GM19099 (cell line): ENCODE data around the gene NRL.
A peak's percentile ranks its signal among the peaks of the same experiment; 100 is the strongest.

Source experiments
- POLR2A ChIP-seq: IDR thresholded peaks from 3 replicates; pipeline ENCODE4 v1.6.1; 2011; ENCODE audit warnings: low read depth; ENCODE audit not compliant: insufficient read length; ENCODE audit errors: extremely low read depth

The NRL gene

GRCh38 chr14:24114532-24115421 lies at the start of gene NRL, which contains the start of gene DCAF11:
NRL (minus strand) TSS chr14:24114949; CDS start chr14:24082848, 32,101 bp downstream.
DCAF11 (plus strand) TSS chr14:24114777; CDS start chr14:24115595, 818 bp downstream.
- peak; percentile 53 for TF ChIP-seq POLR2A

- TF ChIP-seq POLR2A, result no peak
These were observed 47.3 kb upstream of the NRL start for GRCh38 chr14:24162093-24162492.

GRCh38 chr14:24160850-24161804 lies 46.4 kb upstream of the NRL start, which contains the start of gene IRF9:
IRF9 (plus strand) TSS chr14:24161265; CDS start chr14:24162145, 880 bp downstream.
- TF ChIP-seq POLR2A, result peak; percentile 97

GRCh38 chr14:24160499-24160849 lies 45.7 kb upstream of the NRL start:
- no peak for TF ChIP-seq POLR2A

- no peak for TF ChIP-seq POLR2A
These were observed 45.2 kb upstream of the NRL start for GRCh38 chr14:24159777-24160498.

- TF ChIP-seq POLR2A, result no peak
These were observed 42.6 kb upstream of the NRL start for GRCh38 chr14:24157331-24157730.

GRCh38 chr14:24156840-24157239 lies 42.1 kb upstream of the NRL start:
- TF ChIP-seq POLR2A, result no peak

GRCh38 chr14:24155100-24155499 lies 40.4 kb upstream of the NRL start:
- no peak for TF ChIP-seq POLR2A

- no peak for TF ChIP-seq POLR2A
These were observed 36.8 kb upstream of the NRL start for GRCh38 chr14:24151404-24152080.

- no peak for TF ChIP-seq POLR2A
These were observed 36.2 kb upstream of the NRL start for GRCh38 chr14:24150993-24151392.

- TF ChIP-seq POLR2A, result no peak
These were observed 35.8 kb upstream of the NRL start for GRCh38 chr14:24150567-24150966.

- TF ChIP-seq POLR2A, result no peak
These were observed 35.3 kb upstream of the NRL start for GRCh38 chr14:24150061-24150460.

GRCh38 chr14:24149302-24149969 lies 34.7 kb upstream of the NRL start:
- TF ChIP-seq POLR2A, result no peak
